DND-41 (cell line): ENCODE data around the gene MAPK7.

Experiments used
- ATAC-seq: fragments of 200-7000 bp; cut with Tn5 transposase; 3 replicates; pipeline ENCODE4 v1.9.1; 2021; ENCODE audit warnings: low read depth; ENCODE audit not compliant: insufficient read depth
- DNase-seq: peaks from one replicate; pipeline ENCODE4 v3.0.0-alpha.2; 2020
- H2AFZ ChIP-seq: 2 replicates; pipeline ENCODE4 v1.6.0; 2012; ENCODE audit warnings: low read depth, low read length
- H3K27ac ChIP-seq: 2 replicates; pipeline ENCODE4 v1.5.1; 2012; ENCODE audit warnings: low read length, inconsistent platforms
- H3K27me3 ChIP-seq: fragments of 200-600 bp; sonication (generic); 2 replicates; pipeline ENCODE4 v1.6.0; 2012; ENCODE audit warnings: low read length, mild to moderate bottlenecking, inconsistent platforms; ENCODE audit not compliant: insufficient read depth, poor library complexity
- H3K36me3 ChIP-seq: 2 replicates; pipeline ENCODE4 v1.5.1; 2012; ENCODE audit warnings: low read length, inconsistent platforms; ENCODE audit not compliant: insufficient read depth
- H3K4me1 ChIP-seq: 2 replicates; pipeline ENCODE4 v1.5.1; 2012; ENCODE audit warnings: mild to moderate bottlenecking, low read length; ENCODE audit not compliant: insufficient read depth
- H3K4me2 ChIP-seq: 2 replicates; pipeline ENCODE4 v1.6.0; 2012; ENCODE audit warnings: mild to moderate bottlenecking, moderate library complexity, low read length, inconsistent platforms; ENCODE audit not compliant: insufficient read depth
- H3K4me3 ChIP-seq, 2 experiments: fragments of 200-600 bp in 1 of 2; shearing (Covaris generic) in 1 of 2; 2 replicates each; pipeline ENCODE4 v1.5.1; 2012 to 2016; ENCODE audit warnings: inconsistent platforms in 2 of 2, low read length in 2 of 2, mild to moderate bottlenecking in 2 of 2, low read depth in 1 of 2, moderate library complexity in 1 of 2
- H3K79me2 ChIP-seq: 2 replicates; pipeline ENCODE4 v1.6.0; 2012; ENCODE audit warnings: low read length, inconsistent platforms; ENCODE audit not compliant: insufficient read depth
- H3K9ac ChIP-seq: 2 replicates; pipeline ENCODE4 v1.6.0; 2012; ENCODE audit warnings: low read depth, mild to moderate bottlenecking, inconsistent platforms, low read length, moderate library complexity
- H3K9me3 ChIP-seq: 2 replicates; pipeline ENCODE4 v1.5.1; 2012; ENCODE audit warnings: low read length, moderate library complexity, mild to moderate bottlenecking, inconsistent platforms; ENCODE audit not compliant: insufficient read depth, severe bottlenecking
- H4K20me1 ChIP-seq: 2 replicates; pipeline ENCODE4 v1.6.0; 2012; ENCODE audit warnings: low read length; ENCODE audit not compliant: insufficient read depth
- CTCF ChIP-seq: IDR thresholded peaks from 2 replicates; pipeline ENCODE4 v1.5.1; 2012; ENCODE audit warnings: borderline replicate concordance, low read length, moderate library complexity, mild to moderate bottlenecking; ENCODE audit not compliant: poor library complexity, severe bottlenecking; ENCODE audit errors: extremely low read depth
- EZH2 ChIP-seq: IDR thresholded peaks from 3 replicates; pipeline ENCODE4 v1.6.1; 2012; ENCODE audit warnings: borderline replicate concordance, low read depth, mild to moderate bottlenecking, moderate library complexity, low read length, inconsistent platforms; ENCODE audit not compliant: severe bottlenecking

The MAPK7 gene

DNA sequence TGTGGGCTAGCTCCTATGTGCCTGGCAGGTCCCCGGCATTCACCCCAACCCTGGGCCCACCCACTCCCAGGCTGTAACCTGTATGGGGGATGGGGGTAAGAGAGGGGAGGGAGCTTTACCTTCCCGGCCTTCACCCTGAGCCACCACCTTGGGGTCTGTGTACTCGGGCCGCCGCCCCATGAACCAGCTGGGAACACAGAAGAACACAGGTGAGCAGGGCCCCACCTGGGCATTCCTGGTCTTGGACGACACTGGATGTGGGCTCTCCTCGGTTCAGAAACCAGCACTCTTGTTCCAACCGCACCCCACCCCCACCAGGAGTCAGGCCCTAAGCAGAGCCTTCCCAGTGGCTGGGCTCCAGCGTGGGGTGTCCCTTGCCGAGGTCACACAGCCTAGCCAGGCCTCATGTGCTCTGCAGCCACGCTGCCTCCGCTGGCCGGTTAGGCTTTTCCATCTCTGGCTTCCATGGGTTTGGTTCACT lies 34.6 kb upstream of the MAPK7 start:
- no peak overlapping the region for H2AFZ ChIP-seq
- no peaks in the 10 kb centered on the region for H3K36me3 ChIP-seq
- no peaks in the 10 kb centered on the region for H3K9me3 ChIP-seq
- no peaks in the 10 kb centered on the region for H3K4me1 ChIP-seq
- peaks cover 36% of the 10 kb centered on the region for H4K20me1 ChIP-seq
- ATAC-seq (no peak), DNase-seq (no peak)
- H3K27me3 ChIP-seq = no peaks in the 10 kb centered on the region
- no peak overlapping the region for H3K4me2 ChIP-seq
- TF ChIP-seq CTCF (no peak), EZH2 (no peak)
- H3K79me2 ChIP-seq = no peaks in the 10 kb centered on the region
- H3K4me3 ChIP-seq = no peak overlapping the region
- no peak overlapping the region for H3K9ac ChIP-seq
- H3K27ac ChIP-seq = no peak overlapping the region

DNA sequence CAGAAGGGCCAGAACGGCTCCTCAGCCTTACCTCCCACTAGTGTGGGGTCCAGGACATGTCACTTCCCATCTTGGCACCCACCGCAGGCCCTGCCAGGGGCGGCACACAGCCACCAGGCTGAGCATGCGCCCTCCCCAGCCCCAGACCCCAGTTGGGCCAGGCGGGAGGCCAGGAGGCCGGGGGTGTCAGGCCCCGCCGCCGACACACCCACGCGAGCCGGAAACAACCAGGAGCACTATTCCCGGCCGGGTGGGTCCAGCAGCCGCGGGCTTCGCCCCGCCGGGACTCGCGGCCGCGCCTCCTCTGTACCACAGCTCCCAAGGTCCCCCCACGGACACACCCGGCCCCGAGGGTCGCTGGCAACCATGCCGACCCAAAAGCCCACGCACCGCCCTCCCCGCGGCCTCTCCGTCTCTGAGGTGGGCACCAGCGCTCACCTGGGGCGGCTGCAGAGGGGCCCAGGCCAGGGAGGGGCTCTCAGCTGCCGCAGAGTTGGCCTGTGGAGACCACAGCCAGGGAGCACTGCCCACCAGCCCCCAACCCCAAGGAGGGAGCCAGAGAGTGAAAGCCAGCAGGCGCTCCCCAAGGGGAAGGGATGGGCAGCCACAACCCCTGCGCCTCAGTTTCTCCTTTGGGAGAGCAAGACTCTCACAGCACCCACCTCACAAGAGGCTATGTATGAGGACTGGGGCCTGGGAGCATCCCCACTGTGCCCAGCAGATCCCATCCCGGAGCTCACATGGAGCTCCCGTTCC lies 33.8 kb upstream of the MAPK7 start:
- Histone ChIP-seq H3K79me2 (no peaks in the 10 kb centered on the region), H3K4me3 (no peak overlapping the region), H2AFZ (no peak overlapping the region), H3K4me1 (no peaks in the 10 kb centered on the region), H3K27ac (no peak overlapping the region), H3K9me3 (no peaks in the 10 kb centered on the region), H3K36me3 (no peaks in the 10 kb centered on the region), H3K4me2 (no peak overlapping the region), H4K20me1 (peaks cover 36% of the 10 kb centered on the region), H3K27me3 (no peaks in the 10 kb centered on the region), H3K9ac (no peak overlapping the region)
- ATAC-seq (no peak), DNase-seq (no peak)
- TF ChIP-seq EZH2 = no peak
- no peak for TF ChIP-seq CTCF

DNA sequence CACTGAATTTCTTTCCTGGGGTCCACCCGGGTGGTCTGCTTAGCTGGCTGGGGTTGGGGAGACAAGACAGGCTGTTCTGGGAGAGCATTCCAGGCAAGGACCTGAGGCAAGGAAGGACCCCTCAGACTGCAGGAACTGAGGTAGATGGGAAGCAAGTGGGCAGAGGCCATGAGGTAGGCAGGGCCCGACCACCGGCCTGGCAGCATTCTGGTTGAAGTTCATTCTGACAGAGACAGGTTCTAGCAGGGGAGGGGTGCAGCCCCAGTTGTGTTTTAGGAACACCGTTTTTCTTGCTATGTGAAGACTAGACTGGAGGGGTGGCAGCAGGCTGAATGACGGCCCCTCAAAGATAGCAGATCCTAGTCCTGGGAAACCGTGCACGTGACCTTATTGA lies 33.2 kb upstream of the MAPK7 start:
- H2AFZ ChIP-seq = no peak overlapping the region
- H3K4me3 ChIP-seq = no peak overlapping the region
- no peak for DNase-seq
- H3K36me3 ChIP-seq = no peaks in the 10 kb centered on the region
- H3K27ac ChIP-seq = no peak overlapping the region
- peaks cover 36% of the 10 kb centered on the region for H4K20me1 ChIP-seq
- ATAC-seq = no peak
- no peaks in the 10 kb centered on the region for H3K27me3 ChIP-seq
- H3K9me3 ChIP-seq = no peaks in the 10 kb centered on the region
- TF ChIP-seq CTCF (no peak), EZH2 (no peak)
- no peak overlapping the region for H3K9ac ChIP-seq
- no peak overlapping the region for H3K4me2 ChIP-seq
- no peaks in the 10 kb centered on the region for H3K4me1 ChIP-seq
- no peaks in the 10 kb centered on the region for H3K79me2 ChIP-seq
